ENCODE data around the gene TMEM63B. TPM values are rescaled to one million over a fixed set of nuclear protein-coding genes. Genes with fewer than 3 reads are reported as not detected.
A peak's percentile ranks its signal among the peaks of the same experiment; 100 is the strongest.
"Not testable (repeated sequence)": the region's sequence is repeated elsewhere in the genome, so short reads cannot be mapped to it uniquely, and the experiment has no call there.

TMEM63B gene
- total RNA-seq, 1 donor from 2014 or later = 19.7 TPM

DNA sequence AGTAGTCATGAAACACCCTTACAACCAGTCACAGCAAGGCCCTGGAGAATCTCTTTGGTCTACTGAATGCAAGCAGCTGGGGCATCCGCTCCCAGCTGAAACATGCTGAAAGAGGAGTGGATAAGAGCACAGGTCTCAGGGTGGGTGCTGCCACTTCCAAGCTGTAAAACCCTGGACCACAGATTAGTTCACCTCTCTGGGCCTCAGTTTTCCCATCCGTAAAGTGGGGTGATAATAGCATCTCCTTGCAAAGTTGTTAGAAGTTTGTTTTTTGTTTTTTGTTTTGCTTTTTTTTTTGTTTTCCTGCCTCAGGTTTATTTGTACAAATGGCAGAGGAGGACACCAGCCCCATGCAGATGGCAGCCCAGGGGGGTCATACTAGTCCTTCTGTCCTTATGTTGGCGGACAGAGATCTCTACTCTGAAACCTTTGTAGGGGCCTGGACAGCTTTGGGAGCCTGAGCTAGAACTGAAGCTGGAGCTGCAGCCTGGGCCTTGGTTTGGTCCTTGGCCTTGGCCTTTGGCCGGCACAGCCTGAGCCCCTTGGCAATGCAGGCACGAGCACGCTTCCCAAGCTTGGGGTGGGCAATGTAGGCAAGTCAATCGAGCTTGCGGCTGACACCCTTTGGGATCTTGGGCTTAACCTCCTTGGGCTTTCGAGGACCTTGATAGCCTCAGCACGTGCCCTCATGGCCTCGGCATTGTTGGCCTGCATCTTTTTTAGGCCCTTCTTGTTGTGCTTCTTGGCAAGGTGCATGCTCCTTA is 38.3 kb upstream of the TMEM63B start:
- Mint-ChIP-seq H3K9me3 (no peaks in the 10 kb centered on the region), H3K36me3 (ENCODE audit: low read depth) (peaks cover 2% of the 10 kb centered on the region), H3K27ac (no peak overlapping the region), H3K4me1 (peaks cover 2% of the 10 kb centered on the region), H3K4me3 (no peak overlapping the region), H3K27me3 (no peaks in the 10 kb centered on the region)
- intact Hi-C loops (cut with micrococcal nuclease) = no loop called here
- DNase-seq = no peak

GRCh38 chr6:44090465-44090864 is 36.9 kb upstream of the TMEM63B start:
- Mint-ChIP-seq H3K4me1 (peaks cover 2% of the 10 kb centered on the region), H3K27me3 (no peaks in the 10 kb centered on the region), H3K27ac (no peak overlapping the region), H3K36me3 (ENCODE audit: low read depth) (peaks cover 6% of the 10 kb centered on the region), H3K9me3 (no peaks in the 10 kb centered on the region), H3K4me3 (no peak overlapping the region)
- intact Hi-C loops (cut with micrococcal nuclease) = no loop called here
- no peak for DNase-seq

DNA sequence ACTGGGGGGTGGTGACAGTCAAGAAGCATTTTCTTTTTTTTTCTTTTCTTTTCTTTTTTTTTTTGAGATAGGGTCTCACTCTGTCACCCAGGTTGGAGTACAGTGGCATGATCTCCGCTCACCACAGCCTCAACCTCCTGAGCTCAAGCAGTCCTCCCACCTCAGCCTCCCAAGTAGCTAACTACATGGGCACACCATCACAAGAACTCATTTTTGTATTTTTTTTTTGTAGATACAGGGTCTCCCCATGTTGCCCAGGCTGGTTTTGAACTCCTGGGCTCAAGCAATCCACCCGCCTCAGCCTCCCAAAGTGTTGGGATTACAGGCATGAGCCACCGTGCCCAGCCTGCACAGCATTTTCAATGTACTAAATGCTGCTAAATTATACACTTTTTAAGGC is 36.0 kb upstream of the TMEM63B start:
- DNase-seq; H3K4me3 Mint-ChIP-seq; H3K27me3 Mint-ChIP-seq; H3K4me1 Mint-ChIP-seq; intact Hi-C loops (cut with micrococcal nuclease); H3K27ac Mint-ChIP-seq; H3K36me3 Mint-ChIP-seq (ENCODE audit: low read depth); H3K9me3 Mint-ChIP-seq: not testable (repeated sequence)

GRCh38 chr6:44091981-44092884 is 35.1 kb upstream of the TMEM63B start:
- Mint-ChIP-seq H3K27ac (no peak overlapping the region), H3K4me1 (peaks cover 1% of the 10 kb centered on the region), H3K27me3 (no peaks in the 10 kb centered on the region), H3K9me3 (no peaks in the 10 kb centered on the region), H3K4me3 (no peak overlapping the region), H3K36me3 (ENCODE audit: low read depth) (peaks cover 6% of the 10 kb centered on the region)
- intact Hi-C loops (cut with micrococcal nuclease) = no loop called here
- DNase-seq = no peak

- Mint-ChIP-seq H3K36me3 (ENCODE audit: low read depth) (peaks cover 6% of the 10 kb centered on the region), H3K27ac (no peak overlapping the region), H3K9me3 (no peaks in the 10 kb centered on the region), H3K4me1 (peaks cover 3% of the 10 kb centered on the region), H3K4me3 (no peak overlapping the region), H3K27me3 (no peaks in the 10 kb centered on the region)
- DNase-seq = no peak
- intact Hi-C loops (cut with micrococcal nuclease) = no loop called here
These were observed 34.3 kb upstream of the TMEM63B start for GRCh38 chr6:44093066-44093465.

- Mint-ChIP-seq H3K27me3 (no peaks in the 10 kb centered on the region), H3K36me3 (ENCODE audit: low read depth) (peaks cover 6% of the 10 kb centered on the region), H3K4me1 (peaks cover 3% of the 10 kb centered on the region), H3K27ac (no peak overlapping the region), H3K9me3 (no peaks in the 10 kb centered on the region), H3K4me3 (no peak overlapping the region)
- intact Hi-C loops (cut with micrococcal nuclease) = no loop called here
- no peak for DNase-seq
These were observed 33.5 kb upstream of the TMEM63B start for GRCh38 chr6:44093750-44094402.

GRCh38 chr6:44094403-44095242 is 32.7 kb upstream of the TMEM63B start:
- intact Hi-C loops (cut with micrococcal nuclease) = loop anchor here (5.0 kb wide), 1 partner anchor 143 kb away; no protein-coding TSS in a partner anchor

GRCh38 chr6:44095243-44095623 is 32.1 kb upstream of the TMEM63B start:
- H3K4me3 Mint-ChIP-seq; DNase-seq; H3K36me3 Mint-ChIP-seq (ENCODE audit: low read depth); H3K27me3 Mint-ChIP-seq; H3K9me3 Mint-ChIP-seq; H3K27ac Mint-ChIP-seq; H3K4me1 Mint-ChIP-seq: not testable (repeated sequence)
- intact Hi-C loops (cut with micrococcal nuclease) = loop anchor here (5.0 kb wide), 1 partner anchor 142 kb away; no protein-coding TSS in a partner anchor

More at GRCh38 chr6:44094403-44095242, 32.7 kb upstream of the TMEM63B start:
- peak overlapping the region; percentile 10 for H3K27ac Mint-ChIP-seq
- H3K4me3 Mint-ChIP-seq = no peak overlapping the region
- H3K27me3 Mint-ChIP-seq = no peaks in the 10 kb centered on the region
- DNase-seq = no peak
- peaks cover 3% of the 10 kb centered on the region for H3K4me1 Mint-ChIP-seq
- H3K36me3 Mint-ChIP-seq (ENCODE audit: low read depth) = peaks cover 6% of the 10 kb centered on the region
- H3K9me3 Mint-ChIP-seq = no peaks in the 10 kb centered on the region

- Mint-ChIP-seq H3K27ac (no peak overlapping the region), H3K36me3 (ENCODE audit: low read depth) (peaks cover 7% of the 10 kb centered on the region), H3K4me1 (peaks cover 5% of the 10 kb centered on the region), H3K27me3 (no peaks in the 10 kb centered on the region), H3K9me3 (no peaks in the 10 kb centered on the region), H3K4me3 (no peak overlapping the region)
- intact Hi-C loops (cut with micrococcal nuclease) = loop anchor here (1.0 to 5.0 kb wide), 4 partner anchors 30 to 242 kb away; partner anchors contain the start of genes MRPL14 and TMEM63B
- peak; percentile 92 for DNase-seq
These were observed 30.7 kb upstream of the TMEM63B start for GRCh38 chr6:44096612-44097011.

GRCh38 chr6:44097782-44098317 is 29.5 kb upstream of the TMEM63B start:
- intact Hi-C loops (cut with micrococcal nuclease) = loop anchor here (2.0 to 5.0 kb wide), 2 partner anchors 29 to 139 kb away; partner anchors contain the start of genes MRPL14 and TMEM63B
- peaks cover 14% of the 10 kb centered on the region for H3K36me3 Mint-ChIP-seq (ENCODE audit: low read depth)
- no peak for DNase-seq
- H3K27me3 Mint-ChIP-seq = no peaks in the 10 kb centered on the region
- H3K4me1 Mint-ChIP-seq = peaks cover 15% of the 10 kb centered on the region
- no peak overlapping the region for H3K4me3 Mint-ChIP-seq
- no peaks in the 10 kb centered on the region for H3K9me3 Mint-ChIP-seq
- H3K27ac Mint-ChIP-seq = peak overlapping the region; percentile 14

- Mint-ChIP-seq H3K27ac (no peak overlapping the region), H3K36me3 (ENCODE audit: low read depth) (peaks cover 18% of the 10 kb centered on the region)
- DNase-seq = no peak
These were observed 28.2 kb upstream of the TMEM63B start for GRCh38 chr6:44099192-44099591.

GRCh38 chr6:44100088-44100550 is 27.2 kb upstream of the TMEM63B start:
- Mint-ChIP-seq H3K4me1 (peaks cover 20% of the 10 kb centered on the region), H3K36me3 (ENCODE audit: low read depth) (peaks cover 23% of the 10 kb centered on the region), H3K9me3 (no peaks in the 10 kb centered on the region), H3K27ac (no peak overlapping the region), H3K27me3 (no peaks in the 10 kb centered on the region), H3K4me3 (no peak overlapping the region)
- DNase-seq = peak; percentile 73
- intact Hi-C loops (cut with micrococcal nuclease) = no loop called here

More at GRCh38 chr6:44099192-44099591, 28.2 kb upstream of the TMEM63B start:
- Mint-ChIP-seq H3K4me3 (no peak overlapping the region), H3K27me3 (no peaks in the 10 kb centered on the region), H3K9me3 (no peaks in the 10 kb centered on the region), H3K4me1 (peaks cover 20% of the 10 kb centered on the region)
- intact Hi-C loops (cut with micrococcal nuclease) = loop anchor here (5.0 kb wide), 1 partner anchor 138 kb away; no protein-coding TSS in a partner anchor
